Upper lobe of left lung (tissue), 4 donors: Measurements from ENCODE around the gene IRF4.

Experiments
- POLR2A ChIP-seq, 4 donors: fragments of 450-650 bp; IDR thresholded peaks; one replicate each; pipeline ENCODE4 v1.5.1; 2016 to 2017; ENCODE audit warnings: antibody characterized with exemption in 4 of 4, mild to moderate bottlenecking in 2 of 4
- POLR2AphosphoS5 ChIP-seq, 2 donors: sonication (generic); formaldehyde crosslinking; IDR thresholded peaks; one replicate each; pipeline ENCODE4 v1.5.1; 2017; ENCODE audit warnings: antibody characterized with exemption in 2 of 2
- TF ChIP-seq, protein P1 (sequence below), 6 experiments: fragments of 450-650 bp in 4 of 6; fragments of 200-600 bp in 2 of 6; sonication (generic) in 2 of 6; IDR thresholded peaks; one replicate each; pipeline ENCODE4 v1.5.1; 2016 to 2019; ENCODE audit warnings: antibody characterized with exemption in 6 of 6

DNA sequence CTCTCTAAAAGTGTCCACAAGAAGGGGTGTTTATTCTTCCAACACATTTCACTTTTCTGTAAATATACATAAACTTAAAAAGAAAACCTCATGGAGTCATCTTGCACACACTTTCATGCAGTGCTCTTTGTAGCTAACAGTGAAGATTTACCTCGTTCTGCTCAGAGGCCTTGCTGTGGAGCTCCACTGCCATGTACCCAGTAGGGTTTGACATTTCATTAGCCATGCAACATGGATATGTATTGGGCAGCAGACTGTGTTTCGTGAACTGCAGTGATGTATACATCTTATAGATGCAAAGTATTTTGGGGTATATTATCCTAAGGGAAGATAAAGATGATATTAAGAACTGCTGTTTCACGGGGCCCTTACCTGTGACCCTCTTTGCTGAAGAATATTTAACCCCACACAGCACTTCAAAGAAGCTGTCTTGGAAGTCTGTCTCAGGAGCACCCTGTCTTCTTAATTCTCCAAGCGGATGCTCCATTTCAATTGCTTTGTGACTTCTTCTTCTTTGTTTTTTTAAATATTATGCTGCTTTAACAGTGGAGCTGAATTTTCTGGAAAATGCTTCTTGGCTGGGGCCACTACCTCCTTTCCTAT is 17.9 kb downstream of the IRF4 start:
- TF ChIP-seq, protein P1, sequence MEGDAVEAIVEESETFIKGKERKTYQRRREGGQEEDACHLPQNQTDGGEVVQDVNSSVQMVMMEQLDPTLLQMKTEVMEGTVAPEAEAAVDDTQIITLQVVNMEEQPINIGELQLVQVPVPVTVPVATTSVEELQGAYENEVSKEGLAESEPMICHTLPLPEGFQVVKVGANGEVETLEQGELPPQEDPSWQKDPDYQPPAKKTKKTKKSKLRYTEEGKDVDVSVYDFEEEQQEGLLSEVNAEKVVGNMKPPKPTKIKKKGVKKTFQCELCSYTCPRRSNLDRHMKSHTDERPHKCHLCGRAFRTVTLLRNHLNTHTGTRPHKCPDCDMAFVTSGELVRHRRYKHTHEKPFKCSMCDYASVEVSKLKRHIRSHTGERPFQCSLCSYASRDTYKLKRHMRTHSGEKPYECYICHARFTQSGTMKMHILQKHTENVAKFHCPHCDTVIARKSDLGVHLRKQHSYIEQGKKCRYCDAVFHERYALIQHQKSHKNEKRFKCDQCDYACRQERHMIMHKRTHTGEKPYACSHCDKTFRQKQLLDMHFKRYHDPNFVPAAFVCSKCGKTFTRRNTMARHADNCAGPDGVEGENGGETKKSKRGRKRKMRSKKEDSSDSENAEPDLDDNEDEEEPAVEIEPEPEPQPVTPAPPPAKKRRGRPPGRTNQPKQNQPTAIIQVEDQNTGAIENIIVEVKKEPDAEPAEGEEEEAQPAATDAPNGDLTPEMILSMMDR (IDR thresholded peaks at IDR 0.05): no peak
- no peak for TF ChIP-seq POLR2AphosphoS5 (IDR thresholded peaks at IDR 0.05)
- no peak for TF ChIP-seq POLR2A (IDR thresholded peaks at IDR 0.05)
